Upper lobe of right lung (tissue), 1 donor: Measurements from ENCODE around the gene ERI3. TPM values are rescaled to one million over a fixed set of nuclear protein-coding genes. Genes with fewer than 3 reads are reported as not detected.

Source experiments
- ATAC-seq: fragments of 200-7000 bp; cut with Tn5 transposase; one replicate; pipeline ENCODE4 v1.9.1; 2020; ENCODE audit warnings: mild to moderate bottlenecking, moderate library complexity
- DNase-seq: peaks from one replicate; pipeline ENCODE4 v3.0.0-alpha.2; 2020
- H3K27ac ChIP-seq: fragments of 200-600 bp; one replicate; pipeline ENCODE4 v1.8.0; 2022
- H3K27me3 ChIP-seq: fragments of 200-600 bp; one replicate; pipeline ENCODE4 v1.8.0; 2022; ENCODE audit warnings: mild to moderate bottlenecking
- H3K36me3 ChIP-seq: fragments of 200-600 bp; one replicate; pipeline ENCODE4 v1.8.0; 2022
- H3K4me1 ChIP-seq: fragments of 200-600 bp; one replicate; pipeline ENCODE4 v1.8.0; 2022
- H3K4me3 ChIP-seq: fragments of 200-600 bp; one replicate; pipeline ENCODE4 v1.8.0; 2022; ENCODE audit warnings: mild to moderate bottlenecking
- H3K9me3 ChIP-seq: fragments of 200-600 bp; one replicate; pipeline ENCODE4 v1.8.0; 2022
- intact Hi-C: fragments of 100-400 bp; cut with DNase I; formaldehyde crosslinking; loops from one replicate; pipeline ENCODE4 v1.11.0; 2022
- total RNA-seq: library from RNA; stranded (reverse); fragmentation: NEBNext Ultra II Directional; extraction: Animal tissue kit (Norgen Biotek cat#: 25700); gene quantifications from one replicate; pipeline ENCODE4 v1.2.1, GENCODE V29; 2021
- TF ChIP-seq, protein P1 (sequence below): fragments of 200-600 bp; IDR thresholded peaks from one replicate; pipeline ENCODE4 v1.8.0; 2022; ENCODE audit warnings: antibody characterized with exemption
- donor health status: DM: no; HTN: yes; CAD: no; lungs with severe emphysema.

Gene ERI3
- total RNA-seq, 1 donor from 2014 or later, result 41.7 TPM

DNA sequence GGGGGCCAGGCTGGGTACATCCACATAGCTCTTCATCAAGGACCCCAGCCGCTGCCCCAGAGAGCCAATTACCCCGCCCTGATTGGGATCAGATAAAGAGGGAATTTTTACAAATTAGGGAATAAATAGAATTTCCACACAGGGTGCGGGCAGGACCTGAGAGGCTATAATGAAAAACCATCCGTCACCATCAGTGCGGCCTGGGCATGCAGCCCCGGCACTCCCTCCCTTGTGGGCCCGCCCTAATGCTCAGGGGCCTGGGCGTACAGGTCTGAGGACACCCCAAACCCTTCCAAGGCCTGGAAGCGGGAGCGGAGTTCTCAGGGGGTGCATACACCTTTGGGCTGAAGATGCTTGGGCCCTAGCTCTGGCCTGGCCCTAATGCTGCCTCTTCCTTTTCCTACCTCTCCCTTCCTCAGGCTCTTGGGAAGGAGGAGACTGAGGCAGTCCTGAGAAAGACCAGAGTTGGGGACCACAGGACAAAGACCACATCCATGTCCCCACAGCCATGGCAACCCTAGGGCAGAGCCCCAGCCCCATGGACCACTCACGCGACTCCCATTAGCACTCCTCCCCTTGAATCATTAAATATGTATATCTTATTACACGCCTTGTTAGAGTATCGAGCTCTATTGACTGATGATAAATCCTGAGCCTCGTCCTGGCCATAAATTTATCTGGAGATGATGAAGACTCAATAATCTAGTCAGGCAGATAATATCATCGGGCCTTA lies 125.5 kb downstream of the ERI3 start:
- peaks cover 8% of the 10 kb centered on the region for H3K36me3 ChIP-seq
- H3K27ac ChIP-seq, result no peak overlapping the region
- ATAC-seq (no peak), DNase-seq (no peak)
- no peak overlapping the region for H3K4me3 ChIP-seq
- H3K9me3 ChIP-seq, result no peaks in the 10 kb centered on the region
- no peaks in the 10 kb centered on the region for H3K4me1 ChIP-seq
- TF ChIP-seq, protein P1, sequence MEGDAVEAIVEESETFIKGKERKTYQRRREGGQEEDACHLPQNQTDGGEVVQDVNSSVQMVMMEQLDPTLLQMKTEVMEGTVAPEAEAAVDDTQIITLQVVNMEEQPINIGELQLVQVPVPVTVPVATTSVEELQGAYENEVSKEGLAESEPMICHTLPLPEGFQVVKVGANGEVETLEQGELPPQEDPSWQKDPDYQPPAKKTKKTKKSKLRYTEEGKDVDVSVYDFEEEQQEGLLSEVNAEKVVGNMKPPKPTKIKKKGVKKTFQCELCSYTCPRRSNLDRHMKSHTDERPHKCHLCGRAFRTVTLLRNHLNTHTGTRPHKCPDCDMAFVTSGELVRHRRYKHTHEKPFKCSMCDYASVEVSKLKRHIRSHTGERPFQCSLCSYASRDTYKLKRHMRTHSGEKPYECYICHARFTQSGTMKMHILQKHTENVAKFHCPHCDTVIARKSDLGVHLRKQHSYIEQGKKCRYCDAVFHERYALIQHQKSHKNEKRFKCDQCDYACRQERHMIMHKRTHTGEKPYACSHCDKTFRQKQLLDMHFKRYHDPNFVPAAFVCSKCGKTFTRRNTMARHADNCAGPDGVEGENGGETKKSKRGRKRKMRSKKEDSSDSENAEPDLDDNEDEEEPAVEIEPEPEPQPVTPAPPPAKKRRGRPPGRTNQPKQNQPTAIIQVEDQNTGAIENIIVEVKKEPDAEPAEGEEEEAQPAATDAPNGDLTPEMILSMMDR, result no peak
- no peaks in the 10 kb centered on the region for H3K27me3 ChIP-seq
- intact Hi-C loops, result no loop called here

DNA sequence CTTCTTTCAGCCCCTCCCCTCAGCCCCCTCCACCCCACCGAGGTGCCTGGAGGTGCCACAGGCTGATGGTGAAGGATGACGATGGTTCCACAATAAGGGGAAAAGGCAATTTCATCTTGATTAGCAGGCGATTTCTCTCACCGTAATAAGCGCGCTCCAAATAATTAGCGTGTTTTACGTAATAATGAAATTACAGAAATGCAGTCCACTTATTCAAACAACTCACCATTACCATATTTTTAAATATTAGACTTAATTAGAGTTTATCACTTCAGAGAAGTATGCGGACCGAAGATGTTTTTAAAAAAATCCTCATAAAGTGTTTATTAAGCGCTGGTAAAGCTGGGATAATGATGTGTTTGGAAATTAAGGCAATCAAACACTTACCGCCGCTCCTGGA lies 126.8 kb downstream of the ERI3 start:
- ATAC-seq, result no peak
- no peaks in the 10 kb centered on the region for H3K27me3 ChIP-seq
- H3K9me3 ChIP-seq, result no peaks in the 10 kb centered on the region
- intact Hi-C loops, result no loop called here
- DNase-seq, result no peak
- TF ChIP-seq, protein P1, result no peak
- H3K4me3 ChIP-seq, result no peak overlapping the region
- no peaks in the 10 kb centered on the region for H3K4me1 ChIP-seq
- H3K27ac ChIP-seq, result no peak overlapping the region
- peaks cover 8% of the 10 kb centered on the region for H3K36me3 ChIP-seq

GRCh38 chr1:44227211-44227610 lies 127.8 kb downstream of the ERI3 start:
- no peak overlapping the region for H3K4me3 ChIP-seq
- H3K4me1 ChIP-seq, result no peaks in the 10 kb centered on the region
- no peak for DNase-seq
- peaks cover 8% of the 10 kb centered on the region for H3K36me3 ChIP-seq
- TF ChIP-seq, protein P1, result no peak
- no peaks in the 10 kb centered on the region for H3K9me3 ChIP-seq
- no peaks in the 10 kb centered on the region for H3K27me3 ChIP-seq
- H3K27ac ChIP-seq, result no peak overlapping the region
- ATAC-seq, result peak; percentile 77
- intact Hi-C loops, result no loop called here

DNA sequence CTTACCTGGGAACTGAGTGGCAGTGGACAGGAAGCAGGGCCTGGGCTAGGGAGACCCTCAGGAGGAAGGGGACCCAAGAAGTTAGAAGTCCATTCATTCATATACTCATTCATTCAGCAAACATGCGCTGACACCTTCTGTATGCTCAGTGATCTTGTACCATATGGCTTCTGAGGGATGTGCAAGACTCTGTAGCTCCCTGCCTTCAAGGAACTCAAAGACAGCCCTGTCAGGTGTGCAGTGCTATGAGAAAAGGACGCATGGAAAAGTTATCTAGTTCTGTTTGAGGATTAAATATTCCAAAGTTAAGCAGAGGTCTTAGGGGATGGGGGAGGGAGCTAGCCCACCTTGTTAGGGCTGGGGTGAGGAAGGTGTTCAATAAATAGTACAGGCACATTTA lies 129.3 kb downstream of the ERI3 start:
- Histone ChIP-seq H3K36me3 (peaks cover 7% of the 10 kb centered on the region), H3K27ac (no peak overlapping the region), H3K4me1 (no peaks in the 10 kb centered on the region), H3K27me3 (no peaks in the 10 kb centered on the region), H3K4me3 (no peak overlapping the region), H3K9me3 (no peaks in the 10 kb centered on the region)
- no peak for ATAC-seq
- TF ChIP-seq, protein P1, result no peak
- DNase-seq, result no peak
- intact Hi-C loops, result no loop called here

DNA sequence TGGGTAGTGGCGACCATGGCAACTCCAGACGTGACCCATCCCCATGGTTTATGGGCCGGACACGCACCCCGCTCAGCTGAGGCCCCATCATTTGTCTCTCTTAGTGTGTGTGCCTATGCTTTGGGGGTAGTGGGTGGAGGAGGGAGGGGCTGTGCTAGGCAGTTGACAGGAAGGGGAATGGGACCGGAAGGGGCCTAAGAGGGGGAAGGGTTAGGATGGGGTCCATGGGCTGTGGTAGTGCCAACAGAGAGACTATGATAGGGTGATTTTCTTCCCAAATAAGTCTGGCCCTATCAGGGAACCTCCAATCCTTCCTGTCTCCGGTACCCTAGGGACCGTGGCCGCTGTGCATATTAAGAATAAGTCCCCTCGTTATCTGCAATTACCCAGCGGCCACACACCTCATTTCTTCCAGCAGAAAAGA lies 131.9 kb downstream of the ERI3 start:
- TF ChIP-seq, protein P1, result no peak
- ATAC-seq (no peak), DNase-seq (no peak)
- no peak overlapping the region for H3K4me3 ChIP-seq
- H3K27ac ChIP-seq, result no peak overlapping the region
- no peaks in the 10 kb centered on the region for H3K9me3 ChIP-seq
- H3K4me1 ChIP-seq, result no peaks in the 10 kb centered on the region
- peaks cover 32% of the 10 kb centered on the region for H3K36me3 ChIP-seq
- intact Hi-C loops, result no loop called here
- H3K27me3 ChIP-seq, result no peaks in the 10 kb centered on the region
